NB4 (cell line): ENCODE results near the gene TMPRSS3.

ENCODE experiments used
- DNase-seq: peaks from one replicate; pipeline ENCODE4 v3.0.0; 2010; ENCODE audit warnings: low read depth
- H3K4me3 ChIP-seq: one replicate; pipeline ENCODE4 v1.5.1; 2011; ENCODE audit warnings: mild to moderate bottlenecking, low read depth, low read length, moderate library complexity
- MAX ChIP-seq: IDR thresholded peaks from 2 replicates; pipeline ENCODE4 v1.6.1; 2011; ENCODE audit warnings: low read depth, low read length
- MYC ChIP-seq: IDR thresholded peaks from 2 replicates; pipeline ENCODE4 v1.6.1; 2011; ENCODE audit warnings: low read depth, low read length
- POLR2A ChIP-seq: IDR thresholded peaks from 2 replicates; pipeline ENCODE4 v1.6.1; 2011; ENCODE audit warnings: mild to moderate bottlenecking; ENCODE audit not compliant: insufficient read length; ENCODE audit errors: extremely low read depth
- TF ChIP-seq, protein P1 (sequence below): IDR thresholded peaks from one replicate; pipeline ENCODE4 v1.5.1; 2012; ENCODE audit warnings: low read depth, low read length

The TMPRSS3 gene

DNA sequence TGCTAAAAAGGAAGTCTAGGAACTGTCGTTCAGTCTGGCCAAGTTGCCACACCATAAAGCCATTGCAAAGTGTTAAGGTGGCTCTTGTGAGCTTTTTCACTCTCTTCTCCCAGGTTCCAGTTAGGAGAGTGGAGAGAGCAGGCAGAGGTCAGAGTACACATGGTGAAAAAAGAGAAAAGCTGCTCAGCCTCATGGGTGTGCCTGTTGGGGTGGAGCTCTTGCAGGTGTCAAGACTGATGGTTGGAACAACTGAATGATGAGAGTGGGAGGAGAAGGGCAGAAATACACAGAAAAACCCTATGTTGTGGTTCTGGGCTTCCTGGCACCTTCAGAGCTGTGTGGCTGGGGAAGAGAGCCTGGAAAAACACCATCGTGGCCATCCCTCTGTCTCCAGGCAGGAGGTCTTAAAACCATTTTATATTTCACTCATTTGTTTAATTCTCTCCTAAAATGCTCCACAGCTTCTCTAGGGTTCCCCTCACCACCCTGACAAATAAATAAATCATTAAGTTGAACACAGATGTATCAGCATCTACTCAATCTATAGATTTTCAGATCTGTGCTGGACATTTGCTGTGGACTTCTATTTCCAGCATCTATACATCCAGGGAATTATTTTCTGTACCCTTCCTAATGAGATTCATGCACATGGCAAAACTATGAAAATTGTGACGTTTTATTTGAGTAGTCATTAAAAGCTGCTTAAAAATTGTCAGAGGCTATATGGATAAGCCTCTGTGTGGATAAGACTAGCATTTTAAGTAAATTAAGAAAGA, 25.4 kb upstream of the TMPRSS3 start:
- H3K4me3 ChIP-seq: no peak overlapping the region
- no peak for TF ChIP-seq MAX
- no peak for TF ChIP-seq POLR2A
- TF ChIP-seq, protein P1, sequence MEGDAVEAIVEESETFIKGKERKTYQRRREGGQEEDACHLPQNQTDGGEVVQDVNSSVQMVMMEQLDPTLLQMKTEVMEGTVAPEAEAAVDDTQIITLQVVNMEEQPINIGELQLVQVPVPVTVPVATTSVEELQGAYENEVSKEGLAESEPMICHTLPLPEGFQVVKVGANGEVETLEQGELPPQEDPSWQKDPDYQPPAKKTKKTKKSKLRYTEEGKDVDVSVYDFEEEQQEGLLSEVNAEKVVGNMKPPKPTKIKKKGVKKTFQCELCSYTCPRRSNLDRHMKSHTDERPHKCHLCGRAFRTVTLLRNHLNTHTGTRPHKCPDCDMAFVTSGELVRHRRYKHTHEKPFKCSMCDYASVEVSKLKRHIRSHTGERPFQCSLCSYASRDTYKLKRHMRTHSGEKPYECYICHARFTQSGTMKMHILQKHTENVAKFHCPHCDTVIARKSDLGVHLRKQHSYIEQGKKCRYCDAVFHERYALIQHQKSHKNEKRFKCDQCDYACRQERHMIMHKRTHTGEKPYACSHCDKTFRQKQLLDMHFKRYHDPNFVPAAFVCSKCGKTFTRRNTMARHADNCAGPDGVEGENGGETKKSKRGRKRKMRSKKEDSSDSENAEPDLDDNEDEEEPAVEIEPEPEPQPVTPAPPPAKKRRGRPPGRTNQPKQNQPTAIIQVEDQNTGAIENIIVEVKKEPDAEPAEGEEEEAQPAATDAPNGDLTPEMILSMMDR: no peak
- no peak for TF ChIP-seq MYC
- no peak for DNase-seq

GRCh38 chr21:42419845-42420244, 24.0 kb upstream of the TMPRSS3 start:
- no peak for TF ChIP-seq MAX
- no peak for TF ChIP-seq POLR2A
- TF ChIP-seq MYC: no peak
- TF ChIP-seq, protein P1: no peak
- H3K4me3 ChIP-seq: no peak overlapping the region
- no peak for DNase-seq

DNA sequence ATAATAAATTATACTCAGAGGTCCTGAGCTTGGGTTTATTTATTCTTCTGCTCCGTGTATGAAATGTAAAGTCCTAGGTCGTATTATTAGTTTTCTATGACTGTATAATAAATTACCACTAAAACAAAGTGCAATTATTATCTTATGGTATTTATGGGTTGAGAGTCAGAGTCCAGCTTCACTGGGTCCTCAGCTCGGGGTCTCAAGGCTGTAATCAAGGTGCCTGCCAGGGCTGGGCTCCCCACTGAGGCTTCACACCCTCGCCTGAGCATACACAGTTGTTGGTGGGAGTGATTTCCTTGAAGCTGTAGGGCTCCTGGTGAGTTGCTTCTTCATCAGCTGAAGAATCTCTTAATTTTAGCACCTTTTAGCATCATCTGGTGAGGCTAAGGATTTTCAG, 23.0 kb upstream of the TMPRSS3 start:
- no peak for DNase-seq
- TF ChIP-seq, protein P1: no peak
- TF ChIP-seq MYC (no peak), POLR2A (no peak), MAX (no peak)
- no peak overlapping the region for H3K4me3 ChIP-seq

DNA sequence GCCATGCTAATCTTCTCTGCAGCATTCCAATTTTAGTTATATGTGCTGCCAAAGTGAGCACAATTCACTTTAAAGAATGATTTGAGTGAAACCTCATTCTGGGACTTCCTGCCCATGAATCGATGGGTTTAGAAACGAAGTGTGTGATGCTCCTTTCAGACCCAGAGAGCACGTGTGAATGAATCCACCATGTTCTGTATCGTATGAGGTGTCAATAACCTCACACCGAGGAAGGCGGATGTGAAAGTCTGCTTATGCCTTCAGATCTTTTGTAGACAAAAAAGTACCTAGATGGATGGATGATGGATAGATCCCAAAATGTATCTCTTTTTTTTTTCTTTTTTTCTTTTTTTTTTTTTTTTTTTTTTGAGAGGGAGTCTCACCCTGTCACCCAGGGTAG, 21.7 kb upstream of the TMPRSS3 start:
- TF ChIP-seq MAX: no peak
- no peak for TF ChIP-seq MYC
- DNase-seq: no peak
- H3K4me3 ChIP-seq: no peak overlapping the region

- DNase-seq: peak; percentile 72
- no peak for TF ChIP-seq MAX
- TF ChIP-seq POLR2A: no peak
- no peak for TF ChIP-seq MYC
- TF ChIP-seq, protein P1: no peak
- no peak overlapping the region for H3K4me3 ChIP-seq
Observed at GRCh38 chr21:42414928-42415769, 19.3 kb upstream of the TMPRSS3 start.

- H3K4me3 ChIP-seq: no peak overlapping the region
- no peak for DNase-seq
- TF ChIP-seq POLR2A (no peak), MAX (no peak), MYC (no peak)
- TF ChIP-seq, protein P1: no peak
Observed at GRCh38 chr21:42414553-42414927, 18.7 kb upstream of the TMPRSS3 start.
